Hepatocyte (in vitro differentiated cells): ENCODE data around the gene FMNL1.

Experiments used
- EZH2 ChIP-seq: fragments of 200-600 bp; sonication (generic); IDR thresholded peaks from 2 replicates; pipeline ENCODE4 v1.6.1; 2016; ENCODE audit warnings: antibody characterized with exemption, mild to moderate bottlenecking, borderline replicate concordance
- EZH2phosphoT487 ChIP-seq: fragments of 200-600 bp; sonication (generic); IDR thresholded peaks from one replicate; pipeline ENCODE4 v1.6.1; 2018; ENCODE audit warnings: antibody characterized with exemption, mild to moderate bottlenecking, low read depth, moderate library complexity; ENCODE audit not compliant: unreplicated experiment, severe bottlenecking
- TF ChIP-seq, protein P1 (sequence below): fragments of 200-600 bp; sonication (generic); IDR thresholded peaks from 2 replicates; pipeline ENCODE4 v1.5.1; 2016; ENCODE audit warnings: antibody characterized with exemption, mild to moderate bottlenecking; ENCODE audit not compliant: poor library complexity

DNA sequence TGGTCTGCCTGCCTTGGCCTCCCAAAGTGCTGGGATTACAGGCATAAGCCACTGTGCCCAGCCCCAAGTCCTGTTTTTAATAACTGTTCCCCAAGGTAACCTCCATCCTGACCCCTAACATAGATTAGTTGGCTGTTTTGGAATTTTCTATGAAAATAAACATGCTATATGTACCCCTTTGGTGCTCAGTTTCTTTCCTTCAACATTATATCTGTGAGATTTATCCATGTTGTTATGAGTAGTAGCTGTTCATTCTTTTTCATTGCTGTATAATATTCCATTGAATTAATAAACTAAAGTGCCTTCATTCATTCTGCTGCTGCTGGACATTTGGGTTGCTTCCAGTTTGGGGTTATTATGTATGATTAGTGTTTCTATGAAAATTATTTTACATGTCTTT, 26.3 kb upstream of the FMNL1 start:
- TF ChIP-seq, protein P1, sequence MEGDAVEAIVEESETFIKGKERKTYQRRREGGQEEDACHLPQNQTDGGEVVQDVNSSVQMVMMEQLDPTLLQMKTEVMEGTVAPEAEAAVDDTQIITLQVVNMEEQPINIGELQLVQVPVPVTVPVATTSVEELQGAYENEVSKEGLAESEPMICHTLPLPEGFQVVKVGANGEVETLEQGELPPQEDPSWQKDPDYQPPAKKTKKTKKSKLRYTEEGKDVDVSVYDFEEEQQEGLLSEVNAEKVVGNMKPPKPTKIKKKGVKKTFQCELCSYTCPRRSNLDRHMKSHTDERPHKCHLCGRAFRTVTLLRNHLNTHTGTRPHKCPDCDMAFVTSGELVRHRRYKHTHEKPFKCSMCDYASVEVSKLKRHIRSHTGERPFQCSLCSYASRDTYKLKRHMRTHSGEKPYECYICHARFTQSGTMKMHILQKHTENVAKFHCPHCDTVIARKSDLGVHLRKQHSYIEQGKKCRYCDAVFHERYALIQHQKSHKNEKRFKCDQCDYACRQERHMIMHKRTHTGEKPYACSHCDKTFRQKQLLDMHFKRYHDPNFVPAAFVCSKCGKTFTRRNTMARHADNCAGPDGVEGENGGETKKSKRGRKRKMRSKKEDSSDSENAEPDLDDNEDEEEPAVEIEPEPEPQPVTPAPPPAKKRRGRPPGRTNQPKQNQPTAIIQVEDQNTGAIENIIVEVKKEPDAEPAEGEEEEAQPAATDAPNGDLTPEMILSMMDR: no peak
- TF ChIP-seq EZH2 (no peak), EZH2phosphoT487 (no peak)
